MCF 10A (cell line): ENCODE measurements around the gene CEACAM16. TPM values are rescaled to one million over a fixed set of nuclear protein-coding genes. Genes with fewer than 3 reads are reported as not detected.
A peak's percentile ranks its signal among the peaks of the same experiment; 100 is the strongest.

Source experiments
- BruUV-seq: library from RNA; stranded (reverse); fragments of 400-500 nt; replicated peaks from 2 replicates; lab custom pipeline; 2021; lab: Mats Ljungman, UMichigan
- CTCF ChIA-PET: fragments of 300-600 bp; sonication (Branson Sonifier 250); formaldehyde crosslinking; extraction: SDS; loops from one replicate; lab custom pipeline; 2021; ENCODE audit warnings: antibody characterized with exemption, inconsistent platforms; lab: Yijun Ruan, JAX
- POLR2A ChIA-PET: fragments of 300-600, 350-650 bp; sonication (Branson Sonifier 250); formaldehyde crosslinking; extraction: SDS; loops from one replicate; lab custom pipeline; 2020; ENCODE audit warnings: antibody characterized with exemption, inconsistent platforms; lab: Yijun Ruan, JAX
- DNase-seq: peaks from one replicate; pipeline ENCODE4 v3.0.0-alpha.2; 2018; ENCODE audit not compliant: unreplicated experiment
- H3K27ac Mint-ChIP-seq: one replicate; pipeline ENCODE4 v1.8.0; 2022; ENCODE audit warnings: mild to moderate bottlenecking, low read depth, mixed read lengths; ENCODE audit not compliant: unreplicated experiment
- H3K27me3 Mint-ChIP-seq: one replicate; pipeline ENCODE4 v1.8.0; 2022; ENCODE audit warnings: mixed read lengths; ENCODE audit not compliant: insufficient read depth, unreplicated experiment
- H3K36me3 Mint-ChIP-seq: one replicate; pipeline ENCODE4 v1.8.0; 2022; ENCODE audit warnings: mild to moderate bottlenecking, moderate library complexity, mixed read lengths; ENCODE audit not compliant: insufficient read depth, unreplicated experiment
- H3K4me1 Mint-ChIP-seq: one replicate; pipeline ENCODE4 v1.8.0; 2022; ENCODE audit warnings: mixed read lengths; ENCODE audit not compliant: insufficient read depth, unreplicated experiment
- H3K4me3 Mint-ChIP-seq: one replicate; pipeline ENCODE4 v1.8.0; 2022; ENCODE audit warnings: mild to moderate bottlenecking, moderate library complexity, mixed read lengths; ENCODE audit not compliant: unreplicated experiment
- H3K9me3 Mint-ChIP-seq: one replicate; pipeline ENCODE4 v1.8.0; 2022; ENCODE audit warnings: mixed read lengths; ENCODE audit not compliant: unreplicated experiment
- CTCF ChIP-seq: fragments of 200-600 bp; IDR thresholded peaks from one replicate; pipeline ENCODE4 v1.8.0; 2022; ENCODE audit warnings: antibody characterized with exemption, mild to moderate bottlenecking; ENCODE audit not compliant: unreplicated experiment
- intact Hi-C: fragments of 100-400 bp; cut with micrococcal nuclease; formaldehyde crosslinking; loops from 2 replicates; pipeline ENCODE4 v1.14.1; 2022
- total RNA-seq: library from RNA; stranded (reverse); gene quantifications from 2 replicates; pipeline ENCODE4 v1.2.3, GENCODE V29; 2022

The CEACAM16 gene
- total RNA-seq, 1 experiment from 2014 or later, result not detected

DNA sequence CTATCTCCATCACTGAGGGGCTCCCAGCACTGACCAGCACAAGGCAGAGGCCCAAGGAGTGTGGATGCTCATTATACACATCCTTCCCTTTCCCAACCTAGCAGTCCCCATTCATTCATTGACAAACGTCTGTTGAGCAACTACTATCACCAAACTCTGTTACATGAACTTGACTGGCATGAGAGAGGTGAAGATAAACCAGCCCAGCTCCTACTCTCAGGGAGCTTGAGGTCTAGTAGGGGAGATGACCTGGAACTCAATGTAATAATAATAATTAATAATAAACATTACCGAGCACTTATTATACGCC is 8.9 kb upstream of the CEACAM16 start:
- ChIA-PET CTCF (interaction anchor here (0.6 to 5.2 kb wide), 33 partner anchors 9 to 937 kb away, joined by 3 to 55 read pairs (median 4); partner anchors contain the start of genes CEACAM16 and NECTIN2), POLR2A (no interaction called here)
- Mint-ChIP-seq H3K9me3 (no peaks in the 10 kb centered on the region), H3K4me3 (no peak overlapping the region), H3K36me3 (no peaks in the 10 kb centered on the region), H3K4me1 (peaks cover 21% of the 10 kb centered on the region), H3K27ac (no peak overlapping the region), H3K27me3 (no peaks in the 10 kb centered on the region)
- TF ChIP-seq CTCF, result no peak
- no peak for DNase-seq
- intact Hi-C loops, result no loop called here
- no TSS peak for BruUV-seq

DNA sequence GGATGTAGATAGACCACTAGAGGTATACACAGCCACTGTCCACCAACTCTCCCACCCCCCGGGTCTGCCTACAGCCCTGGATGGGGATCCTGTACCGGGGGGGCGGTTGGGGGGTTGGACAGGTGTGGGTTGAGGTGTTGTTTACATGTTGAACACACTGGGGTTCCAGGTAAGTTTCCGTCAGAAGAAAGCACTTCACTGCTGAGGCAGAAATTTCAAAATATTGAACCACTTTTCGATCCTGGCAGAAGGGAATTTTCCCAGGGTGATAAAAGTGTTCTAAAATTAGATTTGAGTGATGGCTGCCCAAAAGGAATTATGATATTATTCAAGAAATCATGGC is 6.6 kb upstream of the CEACAM16 start:
- no TSS peak for BruUV-seq
- Mint-ChIP-seq H3K36me3 (no peaks in the 10 kb centered on the region), H3K9me3 (no peaks in the 10 kb centered on the region), H3K27me3 (no peaks in the 10 kb centered on the region), H3K27ac (peak overlapping the region; percentile 63), H3K4me1 (peaks cover 18% of the 10 kb centered on the region), H3K4me3 (no peak overlapping the region)
- ChIA-PET POLR2A (no interaction called here), CTCF (interaction anchor here (0.6 to 5.2 kb wide), 2 partner anchors 9 to 79 kb away, joined by 3 to 55 read pairs; no protein-coding TSS in a partner anchor)
- TF ChIP-seq CTCF, result no peak
- intact Hi-C loops, result no loop called here
- DNase-seq, result peak; percentile 14

- Mint-ChIP-seq H3K36me3 (no peaks in the 10 kb centered on the region), H3K27me3 (no peaks in the 10 kb centered on the region), H3K27ac (no peak overlapping the region), H3K9me3 (no peaks in the 10 kb centered on the region), H3K4me3 (no peak overlapping the region), H3K4me1 (peaks cover 13% of the 10 kb centered on the region)
- no TSS peak for BruUV-seq
- no peak for DNase-seq
- TF ChIP-seq CTCF, result peak; percentile 13
- intact Hi-C loops, result no loop called here
- ChIA-PET CTCF (interaction anchor here (0.6 to 1.9 kb wide), 6 partner anchors 13 to 348 kb away, joined by 3 to 5 read pairs (median 3); no protein-coding TSS in a partner anchor), POLR2A (no interaction called here)
These were observed 4.8 kb upstream of the CEACAM16 start for GRCh38 chr19:44694184-44694579.

GRCh38 chr19:44696939-44697669 is 1.8 kb upstream of the CEACAM16 start:
- ChIA-PET POLR2A (no interaction called here), CTCF (interaction anchor here (0.6 to 0.9 kb wide), 3 partner anchors 66 to 507 kb away, joined by 3 to 5 read pairs (median 3); no protein-coding TSS in a partner anchor)
- no peaks in the 10 kb centered on the region for H3K27me3 Mint-ChIP-seq
- intact Hi-C loops, result no loop called here
- peaks cover 2% of the 10 kb centered on the region for H3K4me1 Mint-ChIP-seq
- H3K4me3 Mint-ChIP-seq, result no peak overlapping the region
- no peaks in the 10 kb centered on the region for H3K9me3 Mint-ChIP-seq
- no peak for DNase-seq
- BruUV-seq, result no TSS peak
- H3K27ac Mint-ChIP-seq, result no peak overlapping the region
- no peaks in the 10 kb centered on the region for H3K36me3 Mint-ChIP-seq
- no peak for TF ChIP-seq CTCF
